DOHH2 (cell line): ENCODE measurements around the gene WFDC13.
"Not testable (repeated sequence)": the region's sequence is repeated elsewhere in the genome, so short reads cannot be mapped to it uniquely, and the experiment has no call there.

Experiments
- H3F3A ChIP-seq: fragments of 200-600 bp; sonication (generic), shearing (Covaris generic); 2 replicates; pipeline ENCODE4 v1.6.0; 2016; ENCODE audit warnings: antibody characterized with exemption, mild to moderate bottlenecking; ENCODE audit not compliant: control insufficient read depth, insufficient read depth
- H3K27ac ChIP-seq: fragments of 200-600 bp; sonication (generic); 2 replicates; pipeline ENCODE4 v1.5.1; 2014; ENCODE audit warnings: low read depth, mild to moderate bottlenecking, low read length, moderate library complexity
- H3K27me3 ChIP-seq: fragments of 200-600 bp; sonication (generic); 2 replicates; pipeline ENCODE4 v1.6.1; 2014; ENCODE audit warnings: mild to moderate bottlenecking, low read length, mixed read lengths; ENCODE audit not compliant: control insufficient read depth
- H3K36me3 ChIP-seq: fragments of 200-600 bp; sonication (generic); 2 replicates; pipeline ENCODE4 v1.6.1; 2014; ENCODE audit warnings: mild to moderate bottlenecking, low read length, moderate library complexity, mixed read lengths; ENCODE audit not compliant: control insufficient read depth
- H3K4me1 ChIP-seq: fragments of 200-600 bp; sonication (generic); 2 replicates; pipeline ENCODE4 v1.6.1; 2014; ENCODE audit warnings: mild to moderate bottlenecking, low read length, mixed read lengths; ENCODE audit not compliant: control insufficient read depth
- H3K4me2 ChIP-seq: fragments of 200-600 bp; sonication (generic); 2 replicates; pipeline ENCODE4 v1.6.0; 2014; ENCODE audit warnings: mild to moderate bottlenecking, low read length, moderate library complexity
- H3K4me3 ChIP-seq: fragments of 200-600 bp; sonication (generic); 2 replicates; pipeline ENCODE4 v1.5.1; 2014; ENCODE audit warnings: mild to moderate bottlenecking, low read length, mixed read lengths
- H3K79me2 ChIP-seq: fragments of 200-600 bp; sonication (generic); 2 replicates; pipeline ENCODE4 v1.6.1; 2014; ENCODE audit warnings: mild to moderate bottlenecking, low read length, mixed read lengths; ENCODE audit not compliant: control insufficient read depth
- H3K9me2 ChIP-seq: fragments of 200-600 bp; sonication (generic); replicated peaks from 2 replicates; pipeline ENCODE4 v1.6.1; 2014; ENCODE audit warnings: mild to moderate bottlenecking, low read length, mixed read lengths; ENCODE audit not compliant: control insufficient read depth
- H3K9me3 ChIP-seq: fragments of 200-600 bp; sonication (generic); 2 replicates; pipeline ENCODE4 v1.6.1; 2014; ENCODE audit warnings: antibody characterized with exemption, low read length, mixed read lengths; ENCODE audit not compliant: control insufficient read depth, insufficient read depth
- H4K20me1 ChIP-seq: fragments of 200-600 bp; sonication (generic); 2 replicates; pipeline ENCODE4 v1.6.0; 2014; ENCODE audit warnings: low read depth, mild to moderate bottlenecking, antibody characterized with exemption, low read length, moderate library complexity; ENCODE audit not compliant: control insufficient read depth, insufficient read depth
- EZH2phosphoT487 ChIP-seq: fragments of 200-600 bp; sonication (generic); IDR thresholded peaks from 2 replicates; pipeline ENCODE4 v1.6.1; 2017; ENCODE audit warnings: borderline replicate concordance, mild to moderate bottlenecking, antibody characterized with exemption, low read length, moderate library complexity, mixed read lengths
- TF ChIP-seq, protein P1 (sequence below): fragments of 200-600 bp; sonication (generic); IDR thresholded peaks from one replicate; pipeline ENCODE4 v1.5.1; 2014; ENCODE audit warnings: antibody characterized with exemption, mild to moderate bottlenecking, low read depth, low read length; ENCODE audit not compliant: poor library complexity, severe bottlenecking

Gene WFDC13

GRCh38 chr20:45701873-45702272 is at the start of gene WFDC13:
Gene WFDC13 (plus strand): TSS chr20:45702038. CDS start chr20:45702124, 86 bp downstream.
- TF ChIP-seq, protein P1, sequence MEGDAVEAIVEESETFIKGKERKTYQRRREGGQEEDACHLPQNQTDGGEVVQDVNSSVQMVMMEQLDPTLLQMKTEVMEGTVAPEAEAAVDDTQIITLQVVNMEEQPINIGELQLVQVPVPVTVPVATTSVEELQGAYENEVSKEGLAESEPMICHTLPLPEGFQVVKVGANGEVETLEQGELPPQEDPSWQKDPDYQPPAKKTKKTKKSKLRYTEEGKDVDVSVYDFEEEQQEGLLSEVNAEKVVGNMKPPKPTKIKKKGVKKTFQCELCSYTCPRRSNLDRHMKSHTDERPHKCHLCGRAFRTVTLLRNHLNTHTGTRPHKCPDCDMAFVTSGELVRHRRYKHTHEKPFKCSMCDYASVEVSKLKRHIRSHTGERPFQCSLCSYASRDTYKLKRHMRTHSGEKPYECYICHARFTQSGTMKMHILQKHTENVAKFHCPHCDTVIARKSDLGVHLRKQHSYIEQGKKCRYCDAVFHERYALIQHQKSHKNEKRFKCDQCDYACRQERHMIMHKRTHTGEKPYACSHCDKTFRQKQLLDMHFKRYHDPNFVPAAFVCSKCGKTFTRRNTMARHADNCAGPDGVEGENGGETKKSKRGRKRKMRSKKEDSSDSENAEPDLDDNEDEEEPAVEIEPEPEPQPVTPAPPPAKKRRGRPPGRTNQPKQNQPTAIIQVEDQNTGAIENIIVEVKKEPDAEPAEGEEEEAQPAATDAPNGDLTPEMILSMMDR, result no peak
- no peak for TF ChIP-seq EZH2phosphoT487
- H3K79me2 ChIP-seq, result no peaks in the 10 kb centered on the region
- H3K4me1 ChIP-seq, result no peaks in the 10 kb centered on the region
- no peaks in the 10 kb centered on the region for H3K9me2 ChIP-seq
- no peaks in the 10 kb centered on the region for H4K20me1 ChIP-seq
- H3K4me2 ChIP-seq, result no peak within 1 kb of the TSS
- no peak within 1 kb of the TSS for H3K4me3 ChIP-seq
- no peaks in the 10 kb centered on the region for H3K36me3 ChIP-seq
- H3F3A ChIP-seq, result no peaks in the 10 kb centered on the region
- H3K27ac ChIP-seq, result no peak within 1 kb of the TSS
- peaks cover 8% of the 10 kb centered on the region; the same call in 1 of the 2 replicates for H3K27me3 ChIP-seq
- H3K9me3 ChIP-seq, result no peaks in the 10 kb centered on the region

GRCh38 chr20:45657038-45657437 is 44.8 kb upstream of the WFDC13 start:
- not testable (repeated sequence) for H3K9me3 ChIP-seq, H3K79me2 ChIP-seq, H3K4me2 ChIP-seq, H3K4me3 ChIP-seq, H4K20me1 ChIP-seq, H3F3A ChIP-seq, H3K27ac ChIP-seq, H3K27me3 ChIP-seq, H3K9me2 ChIP-seq, H3K4me1 ChIP-seq, H3K36me3 ChIP-seq

DNA sequence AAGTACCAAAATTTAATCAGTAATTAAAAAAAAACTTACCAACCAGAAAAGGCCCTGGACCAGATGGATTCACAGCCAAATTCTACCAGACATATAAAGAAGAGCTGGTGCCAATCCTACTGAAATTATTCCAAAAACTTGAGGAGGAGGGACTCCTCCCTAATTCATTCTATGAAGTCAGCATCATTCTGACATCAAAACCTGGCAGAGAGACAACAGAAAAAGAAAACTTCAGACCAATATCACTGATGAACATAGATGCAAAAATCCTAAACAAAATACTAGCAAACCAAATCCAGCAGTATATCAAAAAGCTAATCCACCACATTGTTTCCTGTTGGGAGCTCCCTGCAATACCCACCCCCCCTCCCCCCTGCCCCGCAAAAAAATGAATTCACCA is 31.7 kb upstream of the WFDC13 start, which contains the start of gene WFDC11:
Gene WFDC11 (minus strand): TSS at position 101 of the 400 bp plus-strand sequence. CDS start 19,639 bp downstream, outside the sequence.
- Histone ChIP-seq H4K20me1 (no peaks in the 10 kb centered on the region), H3F3A (no peaks in the 10 kb centered on the region), H3K9me2 (no peaks in the 10 kb centered on the region), H3K4me2 (no peak within 1 kb of the TSS), H3K4me3 (no peak within 1 kb of the TSS), H3K9me3 (no peaks in the 10 kb centered on the region), H3K79me2 (no peaks in the 10 kb centered on the region), H3K27me3 (no peaks in the 10 kb centered on the region), H3K27ac (no peak within 1 kb of the TSS), H3K4me1 (no peaks in the 10 kb centered on the region), H3K36me3 (no peaks in the 10 kb centered on the region)
- no peak for TF ChIP-seq EZH2phosphoT487
- TF ChIP-seq, protein P1, result no peak

- Histone ChIP-seq H3K27me3 (peaks cover 6% of the 10 kb centered on the region; the same call in 1 of the 2 replicates), H3K79me2 (no peaks in the 10 kb centered on the region), H3K4me3 (no peak overlapping the region), H3K27ac (no peak overlapping the region), H3K9me3 (no peaks in the 10 kb centered on the region), H3K4me1 (no peaks in the 10 kb centered on the region), H3K4me2 (no peak overlapping the region), H3K9me2 (no peaks in the 10 kb centered on the region), H3F3A (no peaks in the 10 kb centered on the region), H4K20me1 (no peaks in the 10 kb centered on the region), H3K36me3 (no peaks in the 10 kb centered on the region)
- TF ChIP-seq EZH2phosphoT487, result no peak
- TF ChIP-seq, protein P1, result no peak
Measured at GRCh38 chr20:45672765-45673164, 29.1 kb upstream of the WFDC13 start.
